Stimulated activated CD8-positive, alpha-beta memory T cell treated with anti-CD3 and anti-CD28 coated beads, Interleukin-4, amount 100 ng/mL, for 1 hour (primary cell): Measurements from ENCODE around the gene NDE1.
"Not testable (repeated sequence)": the region's sequence is repeated elsewhere in the genome, so short reads cannot be mapped to it uniquely, and the experiment has no call there.

ENCODE experiments used
- DNase-seq, 2 donors: peaks; one replicate each; pipeline ENCODE4 v3.0.0-alpha.2; 2020; ENCODE audit warnings: low read depth in 2 of 2, low spot score in 1 of 2

NDE1 gene

GRCh38 chr16:15650698-15651171 lies 690 bp downstream of the NDE1 start:
- DNase-seq = no peak

- DNase-seq = no peak
Observed at GRCh38 chr16:15652293-15653001, 2.4 kb downstream of the NDE1 start.

DNA sequence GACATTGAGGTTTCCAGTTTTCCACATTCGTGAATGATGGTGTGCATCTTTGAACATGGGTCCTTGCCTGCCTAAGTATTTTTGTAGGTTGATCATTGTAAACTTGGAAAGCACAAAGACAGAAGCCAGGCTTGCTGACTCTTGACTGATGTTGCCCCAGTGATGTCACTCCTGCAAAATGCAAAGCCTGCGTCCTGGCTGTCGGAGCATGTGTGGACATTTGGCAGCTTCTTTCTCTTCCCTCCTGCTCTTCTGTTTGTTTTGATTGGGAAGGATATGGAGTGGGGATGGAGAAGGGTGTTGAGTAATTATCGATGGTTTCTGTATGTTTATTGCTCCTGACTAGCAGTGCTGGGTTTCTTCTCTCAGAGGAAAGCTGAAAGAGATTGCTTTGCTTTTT lies 3.2 kb downstream of the NDE1 start:
- DNase-seq = no peak

GRCh38 chr16:15654591-15654990 lies 4.5 kb downstream of the NDE1 start:
- DNase-seq = no peak

- not testable (repeated sequence) for DNase-seq
Observed at GRCh38 chr16:15655561-15655960, 5.5 kb downstream of the NDE1 start.

GRCh38 chr16:15658149-15658548 lies 8.1 kb downstream of the NDE1 start:
- no peak for DNase-seq

- DNase-seq = no peak
Observed at GRCh38 chr16:15658556-15658955, 8.5 kb downstream of the NDE1 start.

DNA sequence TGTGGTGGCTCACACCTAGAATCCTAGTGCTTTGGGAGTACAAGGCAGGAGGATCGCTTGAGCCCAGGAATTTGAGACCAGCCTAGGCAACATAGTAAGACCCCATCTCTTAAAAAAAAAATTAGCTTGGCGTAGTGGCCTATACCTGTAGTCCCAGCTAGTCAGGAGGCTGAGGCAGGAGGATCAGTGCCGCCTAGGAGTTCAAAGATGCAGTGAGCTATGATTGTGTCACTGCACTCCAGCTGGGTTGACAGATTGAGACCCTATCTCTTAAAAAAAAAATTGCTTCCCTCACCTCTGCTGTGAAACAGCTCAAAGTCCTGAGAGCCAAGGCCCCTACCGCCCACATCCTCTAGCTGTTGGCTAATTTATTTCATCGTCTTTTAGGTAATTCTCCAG lies 10.2 kb downstream of the NDE1 start:
- no peak for DNase-seq

DNA sequence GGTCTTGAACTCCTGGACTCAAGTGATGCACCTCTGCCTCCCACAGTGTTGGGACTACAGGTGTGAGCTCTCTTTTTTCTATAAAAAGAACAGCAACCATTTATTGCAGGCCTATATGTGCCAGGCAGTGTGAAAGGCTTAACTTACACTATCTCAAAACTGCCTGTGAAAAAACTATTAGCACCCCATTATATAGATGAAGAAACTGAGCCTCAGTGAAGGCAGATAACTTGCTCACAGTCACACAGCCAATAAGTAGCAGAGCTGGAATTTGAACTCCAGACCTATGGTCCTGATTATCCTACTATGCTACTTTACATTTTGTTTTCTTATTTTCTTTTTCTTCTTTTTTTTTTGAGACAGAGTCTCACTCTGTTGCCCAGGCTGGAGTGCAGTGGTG lies 15.1 kb downstream of the NDE1 start:
- no peak for DNase-seq

DNA sequence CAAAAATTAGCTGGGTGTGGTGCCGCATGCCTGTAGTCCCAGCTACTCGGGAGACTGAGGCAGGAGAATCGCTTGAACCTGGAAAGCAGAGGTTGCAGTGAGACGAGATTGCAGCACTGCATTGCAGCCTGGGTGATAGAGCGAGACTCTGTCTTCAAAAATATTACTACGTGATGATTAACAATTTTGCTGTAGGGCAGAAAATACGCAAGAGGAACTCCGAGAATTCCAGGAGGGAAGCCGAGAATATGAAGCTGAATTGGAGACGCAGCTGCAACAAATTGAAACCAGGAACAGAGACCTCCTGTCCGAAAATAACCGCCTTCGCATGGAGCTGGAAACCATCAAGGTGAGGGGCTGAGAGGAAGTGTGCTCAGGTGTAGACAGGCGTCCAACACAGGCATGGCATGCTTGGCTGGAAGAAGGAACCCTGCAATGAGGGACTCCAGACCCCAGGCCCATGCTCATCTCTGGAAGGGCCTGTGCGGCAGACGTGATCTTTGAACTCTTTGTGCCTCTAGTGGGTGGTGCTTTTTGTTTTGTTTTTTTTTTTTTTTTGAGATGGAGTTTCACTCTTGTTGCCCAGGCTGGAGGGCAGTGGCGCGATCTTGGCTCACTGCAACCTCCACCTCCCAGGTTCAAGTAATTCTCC lies 17.2 kb downstream of the NDE1 start:
- no peak for DNase-seq

DNA sequence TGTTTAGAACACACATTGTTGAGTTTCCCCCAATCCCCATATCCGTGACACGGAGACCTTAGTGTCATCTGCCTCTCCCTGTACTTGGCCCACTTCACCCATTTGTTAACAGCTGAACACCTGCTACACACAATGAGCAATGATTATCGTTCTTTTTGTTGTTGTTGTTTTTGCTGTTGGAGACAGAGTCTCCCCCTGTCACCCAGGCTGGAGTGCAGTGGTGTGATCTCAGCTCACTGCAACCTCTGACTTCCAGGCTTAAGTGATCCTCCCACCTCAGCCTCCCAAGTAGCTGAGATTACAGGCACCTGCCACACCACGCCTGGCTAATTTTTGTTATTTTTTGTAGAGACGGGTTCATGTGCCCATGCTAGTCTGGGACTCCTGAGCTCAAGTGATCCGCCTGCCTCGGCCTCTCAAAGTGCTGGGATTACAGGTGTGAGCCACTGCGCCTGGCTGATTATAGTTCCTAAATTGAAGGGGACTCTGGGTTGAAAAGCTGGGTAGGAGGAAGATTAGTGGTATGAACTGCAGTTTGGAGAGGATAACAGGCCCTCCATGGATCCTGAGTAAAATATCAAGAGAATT lies 21.6 kb downstream of the NDE1 start:
- no peak for DNase-seq

- not testable (repeated sequence) for DNase-seq
Observed at GRCh38 chr16:15672127-15672513, 22.1 kb downstream of the NDE1 start.

DNA sequence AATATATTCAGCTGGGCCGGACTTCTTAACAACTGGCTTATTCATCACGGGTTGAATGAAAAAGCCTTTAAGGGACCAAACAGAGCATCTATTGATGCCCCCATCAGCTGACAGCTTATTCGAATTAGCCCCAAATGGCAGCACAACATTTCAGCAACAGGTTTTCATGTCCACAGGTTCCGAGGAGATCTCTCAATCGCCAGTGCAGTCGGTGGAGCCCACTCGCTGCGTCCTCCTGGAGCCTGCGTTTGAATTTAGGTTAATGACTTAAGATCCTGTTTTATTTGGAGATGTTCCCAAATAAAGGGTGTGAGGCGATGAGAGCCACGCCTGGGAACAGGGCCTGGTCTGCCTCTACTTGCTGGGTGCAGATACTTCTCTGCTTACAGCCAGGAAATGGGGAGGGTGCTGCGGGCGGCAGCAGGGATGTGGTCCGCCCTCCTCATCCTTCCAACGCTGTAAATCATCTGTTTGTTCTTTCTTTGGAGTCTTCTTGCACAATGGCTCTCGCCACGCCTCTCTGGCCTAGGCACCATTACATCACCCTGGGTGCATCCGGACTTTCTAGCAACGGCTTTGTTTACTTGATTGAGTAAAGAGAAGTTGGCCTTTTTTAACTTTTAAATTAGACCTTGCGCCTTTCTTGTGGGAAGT lies 22.6 kb downstream of the NDE1 start:
- DNase-seq = peak in 1 of 2 donors; percentile 45

DNA sequence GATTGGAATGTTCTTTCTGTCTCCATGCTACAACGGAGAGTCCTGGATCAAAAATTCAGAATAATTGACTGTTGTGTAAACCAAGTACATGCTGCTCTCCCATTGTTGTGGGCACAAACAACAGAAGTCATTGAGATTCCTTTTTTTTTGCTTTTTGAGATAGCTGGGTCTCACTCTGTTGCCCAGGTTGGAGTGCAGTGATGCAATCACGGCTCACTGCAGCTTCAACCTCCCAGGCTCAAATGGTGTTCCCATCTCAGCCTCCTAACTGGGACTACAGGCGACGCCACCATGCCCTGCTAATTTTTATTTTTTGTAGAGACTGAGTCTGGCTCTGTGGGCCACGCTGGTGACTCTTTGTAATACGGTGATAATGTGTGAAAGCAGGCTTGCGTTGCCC lies 24.5 kb downstream of the NDE1 start:
- no peak for DNase-seq

DNA sequence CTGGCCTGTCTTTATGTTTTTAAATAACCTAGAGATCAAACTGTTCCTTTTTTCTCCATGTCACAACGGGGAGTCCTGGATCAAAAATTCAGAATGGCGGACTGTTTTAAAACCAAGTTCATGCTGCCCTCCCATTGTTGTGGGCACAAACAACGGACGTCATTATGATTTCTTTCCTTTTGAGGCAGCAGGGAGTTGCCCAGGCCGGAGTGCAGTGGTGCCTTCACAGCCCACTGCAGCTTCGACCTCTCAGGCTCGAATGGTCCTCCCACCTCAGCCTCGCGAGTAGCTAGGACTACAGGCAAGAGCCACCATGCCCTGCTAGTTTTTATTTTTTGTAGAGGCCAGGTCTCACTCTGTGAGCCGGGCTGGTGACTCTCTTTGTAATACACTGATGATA lies 26.5 kb downstream of the NDE1 start:
- no peak for DNase-seq

GRCh38 chr16:15677447-15677846 lies 27.4 kb downstream of the NDE1 start:
- DNase-seq = no peak

- peak in 1 of 2 donors; percentile 14 for DNase-seq
Observed at GRCh38 chr16:15682105-15682570, 32.1 kb downstream of the NDE1 start.

GRCh38 chr16:15686287-15686686 lies 36.2 kb downstream of the NDE1 start:
- no peak for DNase-seq

DNA sequence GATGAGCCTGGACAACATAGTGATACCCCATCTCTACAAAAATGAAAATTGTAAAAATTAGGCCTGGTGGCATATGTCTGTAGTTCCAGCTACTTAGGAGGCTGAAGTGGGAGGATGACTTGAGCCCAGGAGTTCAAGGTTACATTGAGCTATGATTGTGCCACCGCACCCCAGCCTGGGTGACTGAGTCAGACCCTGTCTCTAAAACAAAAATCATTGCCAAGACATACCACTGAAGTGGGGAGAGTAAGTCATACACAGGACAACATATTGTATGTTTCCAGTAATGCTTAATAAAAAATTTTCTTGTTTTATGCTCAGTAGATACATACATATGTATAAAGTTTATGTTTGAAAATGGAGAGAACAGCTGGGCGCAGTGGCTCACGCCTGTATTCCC lies 39.2 kb downstream of the NDE1 start:
- no peak for DNase-seq

- DNase-seq = no peak
Observed at GRCh38 chr16:15690296-15690695, 40.3 kb downstream of the NDE1 start.

DNA sequence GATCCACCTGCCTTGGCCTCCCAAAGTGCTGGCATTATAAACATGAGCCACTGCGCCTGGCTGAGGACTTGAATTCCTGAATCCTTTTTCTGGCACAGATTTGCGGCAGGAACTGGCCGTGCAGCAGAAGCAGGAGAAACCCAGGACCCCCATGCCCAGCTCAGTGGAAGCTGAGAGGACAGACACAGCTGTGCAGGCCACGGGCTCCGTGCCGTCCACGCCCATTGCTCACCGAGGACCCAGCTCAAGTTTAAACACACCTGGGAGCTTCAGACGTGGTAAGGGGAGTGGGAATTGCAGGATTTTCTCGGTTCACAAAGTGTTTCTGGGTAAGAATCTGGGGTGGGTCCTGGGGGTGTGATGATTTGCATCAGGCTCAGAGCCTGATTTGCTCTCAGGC lies 41.0 kb downstream of the NDE1 start:
- no peak for DNase-seq

GRCh38 chr16:15692508-15692907 lies 42.5 kb downstream of the NDE1 start:
- DNase-seq = not testable (repeated sequence)
